B cell (primary cell): ENCODE data around the gene GLUD1. TPM values are rescaled to one million over a fixed set of nuclear protein-coding genes. Genes with fewer than 3 reads are reported as not detected.
A peak's percentile ranks its signal among the peaks of the same experiment; 100 is the strongest.

ENCODE experiments used
- ATAC-seq: fragments of 200-7000 bp; cut with Tn5 transposase; one replicate; pipeline ENCODE4 v1.10.0; 2021; ENCODE audit warnings: low read depth, mild to moderate bottlenecking, moderate number of reproducible peaks, moderate library complexity
- CTCF ChIA-PET: fragments of 350-600 bp; sonication (Branson Sonifier 250); formaldehyde crosslinking; loops from one replicate; lab custom pipeline; 2021; ENCODE audit warnings: antibody characterized with exemption, inconsistent platforms; lab: Charles Lee
- POLR2A ChIA-PET: fragments of 350-600 bp; sonication (Branson Sonifier 250); formaldehyde crosslinking; loops from one replicate; lab custom pipeline; 2021; ENCODE audit warnings: antibody characterized with exemption; lab: Charles Lee
- DNase-seq: peaks from one replicate; pipeline ENCODE4 v3.0.0; 2013
- H2AFZ ChIP-seq: 2 replicates; pipeline ENCODE4 v1.6.1; 2012; ENCODE audit warnings: mild to moderate bottlenecking, low read depth, low read length; ENCODE audit not compliant: insufficient read depth, poor library complexity, severe bottlenecking
- H3K27ac ChIP-seq, 2 donors: 1 replicate in 1 of 2; 2 replicates in 1 of 2; pipeline ENCODE4 v1.5.1; 2012 to 2013; ENCODE audit warnings: low read length in 2 of 2, mild to moderate bottlenecking in 2 of 2, moderate library complexity in 1 of 2
- H3K27me3 ChIP-seq, 4 experiments: fragments of 200-600 bp in 1 of 4; sonication (generic) in 1 of 4; replicated peaks in 1 of 4; 1 replicate in 2 of 4; 2 replicates in 2 of 4; pipeline versions ENCODE4 v1.6.1 to v1.7.0; 2013 to 2016; ENCODE audit warnings: low read length in 3 of 4, mild to moderate bottlenecking in 2 of 4, mixed read lengths in 1 of 4, moderate library complexity in 1 of 4; ENCODE audit not compliant: insufficient read depth in 4 of 4, control insufficient read depth in 3 of 4; ENCODE audit errors: control extremely low read depth in 1 of 4
- H3K36me3 ChIP-seq, 2 experiments: replicated peaks in 1 of 2; 1 replicate in 1 of 2; 2 replicates in 1 of 2; pipeline versions ENCODE4 v1.6.1 to v1.7.1; 2013; ENCODE audit warnings: low read length in 1 of 2; ENCODE audit not compliant: insufficient read depth in 2 of 2, control insufficient read depth in 1 of 2; ENCODE audit errors: control extremely low read depth in 1 of 2, extremely low read depth in 1 of 2
- H3K4me1 ChIP-seq, 2 donors: fragments of 200-600 bp in 1 of 2; sonication (generic) in 1 of 2; 1 replicate in 1 of 2; 2 replicates in 1 of 2; pipeline versions ENCODE4 v1.5.1 to v1.6.1; 2013 to 2017; ENCODE audit warnings: low read length in 2 of 2; ENCODE audit not compliant: control insufficient read depth in 2 of 2, insufficient read depth in 2 of 2
- H3K4me2 ChIP-seq: replicated peaks from 2 replicates; pipeline ENCODE3; 2012; ENCODE audit warnings: mild to moderate bottlenecking, low read depth, low read length; ENCODE audit not compliant: poor library complexity, severe bottlenecking
- H3K4me3 ChIP-seq, 5 experiments: fragments of 200-600 bp in 1 of 5; sonication (generic) in 1 of 5; 1 replicate in 3 of 5; 2 replicates in 2 of 5; pipeline versions ENCODE4 v1.5.1 to v1.7.0; 2011 to 2016; ENCODE audit warnings: low read length in 4 of 5, mild to moderate bottlenecking in 4 of 5, low read depth in 2 of 5, control low read depth in 1 of 5, moderate library complexity in 1 of 5; ENCODE audit not compliant: insufficient read depth in 1 of 5; ENCODE audit errors: control extremely low read depth in 1 of 5, extremely low read depth in 1 of 5
- H3K79me2 ChIP-seq: fragments of 200-600 bp; sonication (generic); one replicate; pipeline ENCODE4 v1.6.0; 2016; ENCODE audit warnings: low read length; ENCODE audit not compliant: control insufficient read depth, insufficient read depth
- H3K9ac ChIP-seq: fragments of 200-600 bp; sonication (generic); 2 replicates; pipeline ENCODE4 v1.6.1; 2017; ENCODE audit warnings: mild to moderate bottlenecking, low read length, moderate library complexity
- H3K9me3 ChIP-seq, 3 donors: one replicate each; pipeline versions ENCODE4 v1.6.1 to v1.7.1; 2013; ENCODE audit warnings: low read length in 2 of 3; ENCODE audit not compliant: control insufficient read depth in 2 of 3, insufficient read depth in 1 of 3; ENCODE audit errors: control extremely low read depth in 1 of 3
- H4K20me1 ChIP-seq: 2 replicates; pipeline ENCODE4 v1.6.0; 2012; ENCODE audit warnings: mild to moderate bottlenecking, low read length; ENCODE audit not compliant: insufficient read depth, control insufficient read depth, poor library complexity, severe bottlenecking
- H3K27ac Mint-ChIP-seq: one replicate; pipeline ENCODE4 v1.8.0; 2021; ENCODE audit warnings: mixed read lengths
- H3K27me3 Mint-ChIP-seq: one replicate; pipeline ENCODE4 v1.8.0; 2021; ENCODE audit warnings: mixed read lengths
- H3K4me1 Mint-ChIP-seq: one replicate; pipeline ENCODE4 v1.8.0; 2021; ENCODE audit warnings: mixed read lengths
- H3K4me3 Mint-ChIP-seq: one replicate; pipeline ENCODE4 v1.8.0; 2021; ENCODE audit warnings: mixed read lengths
- H3K9me3 Mint-ChIP-seq: one replicate; pipeline ENCODE4 v1.8.0; 2022; ENCODE audit warnings: mixed read lengths; ENCODE audit not compliant: insufficient read depth
- EZH2 ChIP-seq: IDR thresholded peaks from 2 replicates; pipeline ENCODE4 v1.6.1; 2012; ENCODE audit warnings: borderline replicate concordance, low read depth, mild to moderate bottlenecking, moderate library complexity, low read length; ENCODE audit not compliant: insufficient read depth, poor library complexity, severe bottlenecking
- WGBS: methylation state at CpG from one replicate; pipeline ENCODE4 v1.1.5; 2013; ENCODE audit warnings: missing lambda C conversion rate; ENCODE audit not compliant: insufficient coverage; 5-methylcytosine and 5-hydroxymethylcytosine counted together
- intact Hi-C: fragments of 100-400 bp; cut with micrococcal nuclease; formaldehyde crosslinking; loops from one replicate; pipeline ENCODE4 v1.10.0; 2022
- polyA plus RNA-seq: library from polyadenylated mRNA; depleted of rRNA; stranded (reverse); fragments of >200 nt; gene quantifications from 2 replicates; pipeline ENCODE4 v1.2.3, GENCODE V29; 2012
- total RNA-seq, 2 donors: library from RNA; stranded (reverse); fragments of 120-200 nt in 1 of 2; gene quantifications; 1 replicate in 1 of 2; 2 replicates in 1 of 2; pipeline versions ENCODE4 v1.2.3 to v1.2.4, GENCODE V29; 2013 to 2022
- TF ChIP-seq, protein P1 (sequence below): fragments of 200-600 bp; IDR thresholded peaks from one replicate; pipeline ENCODE4 v1.8.0; 2022; ENCODE audit warnings: antibody characterized with exemption, mild to moderate bottlenecking

The GLUD1 gene
- total and polyA plus RNA-seq, 2 donors (not counting 1 experiment from before 2014, with no cell fraction given): 29.6 to 71.5 TPM

GRCh38 chr10:87101996-87102395 lies 7.4 kb upstream of the GLUD1 start:
- peaks cover 6% of the 10 kb centered on the region for H3K4me1 Mint-ChIP-seq
- no peaks in the 10 kb centered on the region for H3K9me3 Mint-ChIP-seq
- POLR2A ChIA-PET: no interaction called here
- H3K27me3 Mint-ChIP-seq: no peaks in the 10 kb centered on the region
- Histone ChIP-seq H4K20me1 (peaks cover 13% of the 10 kb centered on the region), H3K4me2 (no peak overlapping the region), H3K36me3 (peaks cover 1 to 16% of the 10 kb centered on the region in 2 experiments), H3K9ac (no peak overlapping the region), H3K4me1 (no peaks in the 10 kb centered on the region), H2AFZ (no peak overlapping the region), H3K79me2 (peaks cover 57% of the 10 kb centered on the region), H3K27me3 (no peaks in the 10 kb centered on the region), H3K4me3 (no peak overlapping the region), H3K9me3 (no peaks in the 10 kb centered on the region), H3K27ac (no peak overlapping the region)
- ATAC-seq: no peak
- no peak for DNase-seq
- H3K4me3 Mint-ChIP-seq: no peak overlapping the region
- CTCF ChIA-PET: no interaction called here
- intact Hi-C loops: no loop called here
- no CpG with 5 or more reads among the region's 2 CpGs for WGBS
- no peak overlapping the region for H3K27ac Mint-ChIP-seq
- TF ChIP-seq EZH2: no peak
- TF ChIP-seq, protein P1, sequence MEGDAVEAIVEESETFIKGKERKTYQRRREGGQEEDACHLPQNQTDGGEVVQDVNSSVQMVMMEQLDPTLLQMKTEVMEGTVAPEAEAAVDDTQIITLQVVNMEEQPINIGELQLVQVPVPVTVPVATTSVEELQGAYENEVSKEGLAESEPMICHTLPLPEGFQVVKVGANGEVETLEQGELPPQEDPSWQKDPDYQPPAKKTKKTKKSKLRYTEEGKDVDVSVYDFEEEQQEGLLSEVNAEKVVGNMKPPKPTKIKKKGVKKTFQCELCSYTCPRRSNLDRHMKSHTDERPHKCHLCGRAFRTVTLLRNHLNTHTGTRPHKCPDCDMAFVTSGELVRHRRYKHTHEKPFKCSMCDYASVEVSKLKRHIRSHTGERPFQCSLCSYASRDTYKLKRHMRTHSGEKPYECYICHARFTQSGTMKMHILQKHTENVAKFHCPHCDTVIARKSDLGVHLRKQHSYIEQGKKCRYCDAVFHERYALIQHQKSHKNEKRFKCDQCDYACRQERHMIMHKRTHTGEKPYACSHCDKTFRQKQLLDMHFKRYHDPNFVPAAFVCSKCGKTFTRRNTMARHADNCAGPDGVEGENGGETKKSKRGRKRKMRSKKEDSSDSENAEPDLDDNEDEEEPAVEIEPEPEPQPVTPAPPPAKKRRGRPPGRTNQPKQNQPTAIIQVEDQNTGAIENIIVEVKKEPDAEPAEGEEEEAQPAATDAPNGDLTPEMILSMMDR: no peak

DNA sequence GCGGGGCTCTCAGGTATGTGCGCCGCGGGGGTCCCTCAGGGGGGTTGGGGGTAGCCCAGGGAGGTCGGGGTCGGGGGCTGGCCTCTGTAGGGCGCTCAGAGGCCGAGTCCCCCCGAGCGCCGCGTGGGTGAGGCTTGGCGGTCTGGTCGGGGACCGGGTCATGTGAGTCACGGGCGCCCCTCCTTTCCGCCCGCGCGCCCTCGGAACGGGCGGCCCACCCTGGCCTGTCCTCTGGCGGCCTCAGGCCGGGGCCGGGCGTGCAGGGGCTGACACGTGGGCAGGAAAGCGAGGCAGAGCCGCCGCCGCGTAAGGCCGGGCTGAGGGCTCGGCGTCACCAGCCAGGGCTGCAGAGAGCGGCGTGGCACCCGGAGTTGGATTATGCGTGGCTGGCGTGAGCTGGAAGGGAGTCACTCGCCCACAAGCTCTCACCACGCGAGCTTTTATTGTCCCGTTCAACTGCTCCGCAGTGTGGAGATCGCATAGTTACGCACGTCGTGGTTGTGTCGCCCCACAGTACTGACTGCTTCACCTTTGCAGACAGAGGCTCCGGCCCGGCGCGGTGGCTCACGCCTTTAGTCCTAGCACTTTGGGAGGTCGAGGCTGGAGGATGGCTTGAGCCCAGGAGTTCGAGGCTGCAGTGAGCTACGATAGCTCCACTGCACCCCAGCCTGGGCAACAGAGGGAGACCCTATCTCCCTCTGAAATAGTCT lies 748 bp upstream of the GLUD1 start:
- TF ChIP-seq EZH2: no peak
- TF ChIP-seq, protein P1: no peak
- H3K27me3 Mint-ChIP-seq: no peaks in the 10 kb centered on the region
- Histone ChIP-seq H3K9ac (peak overlapping the region; percentile 85), H2AFZ (peak overlapping the region; percentile 93), H3K36me3 (peaks cover 0 to 3% of the 10 kb centered on the region in 2 experiments), H3K4me2 (peak overlapping the region; percentile 91), H4K20me1 (peaks cover 30% of the 10 kb centered on the region), H3K27me3 (no peaks in the 10 kb centered on the region), H3K79me2 (peaks cover 69% of the 10 kb centered on the region), H3K4me1 (peaks cover 26 to 32% of the 10 kb centered on the region in 2 donors), H3K27ac (peak overlapping the region; percentile 79 to 93), H3K9me3 (no peaks in the 10 kb centered on the region), H3K4me3 (peak overlapping the region; percentile 59 to 79 (median 75))
- H3K4me3 Mint-ChIP-seq: peak overlapping the region; percentile 92
- under 1% methylated on average over 53 of the region's 60 CpGs for WGBS
- H3K27ac Mint-ChIP-seq: peak overlapping the region; percentile 94
- H3K4me1 Mint-ChIP-seq: peaks cover 46% of the 10 kb centered on the region
- ChIA-PET POLR2A (interaction anchor here (0.7 to 2.2 kb wide), 3 partner anchors 125 to 767 kb away, joined by 3 to 10 read pairs (median 3); no protein-coding TSS in a partner anchor), CTCF (interaction anchor here (0.6 kb wide), 1 partner anchor 108 kb away, joined by 3 read pairs; no protein-coding TSS in a partner anchor)
- DNase-seq (peak; percentile 83), ATAC-seq (peak; percentile 57)
- intact Hi-C loops: loop anchor here (1.0 to 10.0 kb wide), 6 partner anchors 109 to 575 kb away; partner anchors contain the start of gene WAPL
- no peaks in the 10 kb centered on the region for H3K9me3 Mint-ChIP-seq
